DMS153 (cell line): ENCODE results near the gene PLXNB2.

Experiments used
- DNase-seq: peaks from one replicate; lab custom pipeline; 2025; lab: John Stamatoyannopoulos, UW

Gene PLXNB2

DNA sequence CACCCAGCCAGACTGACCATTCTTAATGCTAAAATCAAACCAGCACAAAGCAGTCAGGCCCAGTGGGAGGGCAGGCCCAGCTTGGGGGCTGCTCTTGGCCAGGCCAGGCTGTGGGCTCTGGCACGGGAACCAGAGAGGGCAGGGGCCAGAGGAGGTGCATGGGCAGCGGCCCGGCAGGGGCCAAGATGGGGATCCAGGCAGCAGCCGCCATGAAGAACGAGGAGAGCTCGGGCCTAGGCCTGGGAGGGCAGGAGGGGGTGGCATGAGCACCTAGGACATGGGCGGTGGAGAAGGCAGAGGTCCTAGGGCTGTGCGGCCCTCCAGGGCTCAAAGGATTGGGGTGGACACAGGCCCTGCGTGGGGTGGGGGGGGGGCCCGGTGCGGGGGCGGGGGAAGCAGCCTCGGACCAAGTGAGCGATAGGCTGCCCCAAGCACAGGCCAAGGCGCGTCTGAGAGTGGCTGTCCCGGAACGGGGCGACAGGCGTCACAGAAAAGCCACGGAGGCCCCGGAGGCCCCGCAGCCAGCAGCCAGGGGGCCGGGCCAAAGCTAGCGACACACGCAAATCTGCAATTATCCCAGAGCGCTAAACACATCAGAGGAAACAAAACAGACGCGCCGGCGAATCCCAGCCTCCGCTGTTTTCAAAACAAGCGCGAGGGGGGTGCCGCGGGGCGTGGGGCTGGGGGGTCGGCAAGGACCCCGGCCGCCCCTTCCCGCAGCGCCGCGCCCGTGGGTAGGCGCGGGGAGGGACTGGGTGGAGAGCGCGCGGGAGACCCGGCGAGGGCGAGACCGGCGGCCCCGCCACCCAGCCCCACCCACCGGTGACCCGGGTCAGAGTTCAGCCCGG lies 8.3 kb downstream of the PLXNB2 start:
- no peak for DNase-seq

DNA sequence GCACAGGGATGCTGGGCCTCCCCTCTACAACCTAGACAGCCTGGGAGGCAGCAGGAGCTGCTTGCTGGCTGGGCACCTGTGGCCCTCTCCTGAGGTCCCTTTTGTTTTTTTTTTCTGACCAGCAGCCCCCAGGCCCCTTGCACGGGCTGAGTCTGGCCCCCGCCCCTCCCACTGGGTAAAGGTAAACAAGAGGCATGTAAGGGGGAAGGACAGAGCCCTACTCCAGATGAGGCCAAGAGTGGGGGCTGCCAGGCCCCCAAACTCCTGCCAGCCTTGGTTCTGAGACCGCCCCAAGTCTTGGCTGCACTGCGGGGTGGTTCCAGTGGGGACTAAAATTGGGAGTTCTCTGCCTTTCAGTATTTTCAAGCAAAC lies 9.2 kb downstream of the PLXNB2 start:
- no peak for DNase-seq

DNA sequence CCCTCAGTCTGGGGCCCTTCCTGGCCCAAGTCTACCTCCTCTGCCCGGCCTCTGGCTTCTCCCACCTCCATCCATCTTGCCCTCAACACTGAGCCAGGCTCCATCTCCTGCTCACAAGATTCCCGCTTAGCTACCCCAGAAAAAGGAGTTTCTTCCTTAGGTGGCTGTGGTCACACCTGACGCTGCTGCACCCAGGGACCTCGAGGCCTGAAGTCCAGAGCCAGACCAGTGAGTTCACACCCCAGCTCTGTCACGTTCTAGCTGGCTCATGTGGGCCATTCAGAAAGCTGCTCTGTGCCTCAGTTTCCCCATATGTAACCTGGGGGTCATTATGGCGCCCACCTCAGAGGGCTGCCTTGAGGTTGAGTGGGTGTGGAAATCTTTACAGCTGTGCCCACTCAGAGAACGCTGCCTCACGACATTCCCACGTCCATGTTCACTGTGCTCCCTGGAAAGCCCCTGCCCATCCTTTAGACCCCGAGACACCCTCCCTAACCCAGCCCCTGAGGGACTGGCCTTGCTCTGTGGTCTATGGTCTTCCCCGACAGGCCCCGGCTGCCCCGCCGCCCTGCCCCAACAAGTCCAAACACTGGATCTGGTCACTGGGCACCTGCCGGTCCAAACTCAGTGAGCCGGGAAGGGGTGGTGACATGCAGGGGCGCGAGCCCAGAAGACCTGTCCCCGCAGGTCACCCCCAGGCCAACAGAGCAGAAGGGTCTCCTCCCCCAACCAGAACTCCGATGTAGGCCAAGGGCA lies 9.8 kb downstream of the PLXNB2 start:
- no peak for DNase-seq

DNA sequence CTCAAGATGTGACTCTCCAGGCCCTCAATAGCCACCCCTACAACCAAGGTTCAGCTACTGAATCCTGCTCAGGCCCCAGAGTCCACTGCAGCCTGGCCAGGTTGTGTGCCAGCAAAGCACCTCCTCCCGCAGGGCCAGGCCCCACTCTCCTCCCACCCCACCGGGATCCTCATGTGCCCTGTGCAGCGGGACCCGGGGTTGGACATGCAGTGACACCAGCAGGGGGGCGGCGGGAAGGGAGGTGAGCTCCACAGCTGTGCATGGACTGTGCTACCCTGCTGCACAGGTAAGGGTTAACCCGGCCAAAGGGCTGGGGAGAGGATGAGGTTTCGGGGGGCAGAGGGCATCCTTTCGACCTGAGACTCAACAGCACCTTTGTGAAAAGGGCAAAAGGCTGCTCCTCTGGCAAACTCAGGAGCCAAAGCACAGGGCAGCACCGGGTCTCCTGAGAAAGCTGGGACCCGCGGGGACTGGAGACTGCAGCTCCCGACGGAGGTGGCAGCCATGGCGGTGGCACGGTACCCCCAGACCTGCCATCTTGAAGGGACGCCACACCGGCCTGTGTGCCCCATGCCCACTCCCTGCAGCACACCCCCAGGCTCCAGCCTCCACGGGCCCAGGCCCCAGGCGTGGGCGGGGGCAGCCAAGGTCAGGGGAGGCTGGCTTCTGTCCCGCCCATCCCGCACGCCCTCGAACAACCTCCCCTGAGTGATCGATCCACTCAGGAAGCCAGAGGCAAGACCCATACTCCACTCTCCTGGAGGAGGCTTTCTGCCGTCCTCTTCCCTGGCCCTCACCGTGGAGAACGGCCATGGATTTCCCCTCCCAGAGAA lies 10.6 kb downstream of the PLXNB2 start:
- DNase-seq: no peak

DNA sequence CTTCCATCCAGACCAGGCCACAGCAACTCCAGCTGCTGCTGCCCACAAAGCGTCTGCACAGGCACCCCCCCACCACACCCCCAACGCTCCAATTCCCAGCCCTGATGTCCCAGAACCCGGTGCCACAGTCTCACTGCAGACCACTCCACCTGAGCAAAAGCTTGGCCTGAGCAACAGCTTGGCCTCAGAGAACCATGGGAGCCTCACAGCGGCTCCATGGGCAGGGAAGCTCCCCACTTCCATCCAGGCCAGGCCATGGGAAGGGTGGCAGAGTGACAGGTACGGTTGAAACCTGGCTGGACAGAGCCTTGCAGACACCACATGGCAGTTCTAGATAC lies 13.2 kb downstream of the PLXNB2 start:
- no peak for DNase-seq

DNA sequence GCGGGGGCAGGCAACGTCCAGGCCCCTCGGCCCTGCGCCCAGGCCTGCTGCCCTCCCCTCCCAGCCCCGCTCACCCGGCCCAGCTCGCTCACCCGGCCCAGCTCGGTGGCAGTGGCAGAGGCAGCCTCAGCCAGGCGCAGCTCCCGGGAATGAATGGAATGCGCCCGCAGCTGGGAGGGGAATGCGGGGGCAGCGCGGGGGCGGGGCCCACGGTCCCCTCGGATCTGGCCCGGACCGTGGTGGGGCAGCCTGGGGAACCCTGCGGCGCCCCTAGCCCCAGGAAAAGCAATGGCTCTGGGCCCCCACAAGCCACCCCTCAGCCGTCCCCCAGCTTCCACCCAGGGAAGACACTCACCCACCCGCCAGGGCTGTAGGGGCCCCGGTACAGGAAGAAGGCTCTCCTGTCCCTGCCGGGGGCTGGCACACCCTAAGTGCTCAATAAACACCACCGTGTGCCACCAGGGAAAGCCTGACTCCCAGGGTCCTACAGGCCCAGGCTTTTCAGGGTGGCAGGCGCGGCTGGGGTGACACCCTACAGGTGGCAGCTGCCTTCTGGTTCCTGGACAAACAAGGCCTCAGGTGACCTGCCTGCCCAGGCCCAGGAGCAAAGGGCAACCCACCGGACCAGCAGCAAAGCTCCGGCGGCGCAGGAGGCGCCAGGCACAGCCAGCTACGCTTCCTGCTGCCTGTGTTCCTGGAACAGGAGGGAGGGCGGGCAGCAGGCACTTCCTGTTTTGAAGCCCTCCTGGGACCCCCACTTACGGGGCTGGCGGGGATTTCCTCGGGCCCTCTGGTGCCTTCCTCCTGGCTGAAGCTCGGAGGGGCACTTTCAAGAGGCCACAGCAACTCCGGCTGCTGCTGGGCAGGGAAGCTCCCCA lies 13.8 kb downstream of the PLXNB2 start:
- DNase-seq: peak; percentile 49

DNA sequence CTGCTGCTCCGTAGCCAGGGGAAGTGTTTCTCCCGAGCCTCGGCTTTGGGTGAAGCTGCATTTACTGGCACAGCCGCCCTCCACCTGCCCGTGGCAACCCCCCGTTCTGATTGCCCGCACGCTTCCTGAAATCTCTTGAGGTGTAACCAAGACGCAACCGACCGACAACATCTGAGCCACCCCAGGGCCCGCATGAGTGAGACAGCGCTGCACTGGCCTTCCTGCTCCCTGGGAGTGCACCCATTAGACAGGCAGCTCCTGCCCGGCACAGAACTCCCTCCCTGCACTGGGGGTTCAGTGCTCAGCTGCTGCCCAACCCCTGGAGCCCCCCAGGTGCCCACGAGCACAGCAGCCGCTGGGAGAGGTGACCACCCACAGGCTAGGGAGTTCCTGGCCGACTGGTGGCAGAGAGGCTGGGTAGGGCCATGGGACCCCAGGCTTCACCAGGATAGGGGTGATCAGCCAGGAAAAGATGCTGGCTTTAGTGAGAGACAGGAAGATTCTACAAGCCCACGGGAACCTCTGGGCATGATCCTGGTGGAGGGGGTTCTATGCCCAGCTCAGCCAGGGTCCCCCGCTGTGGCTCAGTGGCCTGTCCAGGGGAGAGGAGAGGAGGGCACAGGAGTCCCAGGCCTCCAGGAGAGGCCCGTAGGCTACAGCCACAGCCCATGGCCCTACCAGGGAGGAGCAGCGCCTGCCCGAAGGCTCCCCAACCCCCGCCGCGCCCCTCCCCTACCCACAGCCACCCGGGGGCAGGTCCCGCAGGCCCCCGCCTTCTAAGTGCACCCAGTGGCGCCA lies 14.6 kb downstream of the PLXNB2 start:
- DNase-seq: no peak

DNA sequence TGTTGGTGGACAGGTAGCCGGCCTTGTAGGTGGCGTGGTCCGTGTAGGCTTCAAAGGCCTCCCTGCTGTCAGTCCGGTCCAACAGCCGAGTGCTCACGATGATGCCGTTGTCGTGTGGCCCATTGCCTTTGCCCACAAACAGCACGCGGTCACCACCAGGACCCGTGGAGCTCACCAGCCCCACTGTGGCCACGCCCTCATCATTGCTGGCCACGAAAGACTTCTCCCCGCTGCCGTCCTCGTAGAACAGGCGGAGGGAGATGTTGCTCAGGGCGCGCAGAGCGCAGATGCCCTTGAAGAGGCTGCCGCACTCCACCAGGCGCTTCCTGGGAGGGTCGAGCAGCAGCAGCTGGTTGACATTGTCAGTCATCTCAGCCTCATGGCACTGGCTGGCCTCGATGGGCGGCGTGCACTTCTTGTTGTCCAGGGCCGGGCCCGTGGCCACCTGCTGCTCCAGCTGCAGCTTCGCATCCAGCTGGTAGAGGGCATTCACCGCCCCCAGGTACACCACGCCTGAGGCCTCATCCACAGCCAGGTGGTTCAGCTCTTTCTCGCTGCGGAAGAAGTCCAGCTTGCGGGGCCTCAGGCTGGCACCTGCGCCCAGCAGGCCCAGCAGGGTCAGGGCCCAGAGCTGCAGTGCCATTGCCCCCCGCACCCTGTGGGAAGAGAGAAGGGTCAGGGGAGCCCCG lies 17.4 kb downstream of the PLXNB2 start:
- DNase-seq: no peak

DNA sequence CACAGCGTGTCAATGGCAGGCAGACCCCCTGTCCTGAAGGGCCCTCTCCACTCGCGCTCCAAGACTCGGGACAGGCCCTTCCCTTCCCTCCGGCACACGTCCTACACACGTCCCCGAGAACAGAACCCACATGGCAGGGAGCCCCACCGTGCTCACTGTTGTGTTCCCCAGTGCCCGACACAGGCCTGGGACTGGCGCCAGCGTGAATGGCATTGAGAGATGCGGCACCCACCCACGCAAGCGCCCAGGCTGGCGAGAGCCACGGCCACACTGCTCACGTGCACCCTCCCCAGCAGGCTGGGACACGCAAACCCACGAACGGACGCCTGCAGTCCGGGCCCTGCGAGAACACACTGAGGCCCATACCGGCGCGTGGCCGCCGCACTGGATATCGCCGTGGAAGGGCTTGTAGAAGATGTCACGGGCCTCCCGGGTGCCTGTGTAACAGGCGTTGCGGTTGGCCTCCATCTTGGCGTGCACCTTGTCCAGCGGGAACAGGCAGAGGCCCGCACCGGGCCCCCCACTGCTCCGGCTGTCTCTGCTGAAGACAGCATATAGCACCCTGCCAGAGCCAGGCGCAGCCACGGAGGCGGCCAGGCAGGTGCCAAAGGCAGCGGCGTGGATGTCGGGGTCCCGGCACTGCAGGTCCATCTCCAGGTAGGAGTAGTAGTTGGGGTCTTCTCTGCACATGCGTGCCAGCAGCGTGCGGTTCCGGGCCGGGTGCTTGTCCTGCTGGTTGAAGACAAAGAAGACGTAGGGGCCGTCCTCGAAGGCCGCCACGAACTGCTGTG lies 18.1 kb downstream of the PLXNB2 start:
- DNase-seq: no peak

DNA sequence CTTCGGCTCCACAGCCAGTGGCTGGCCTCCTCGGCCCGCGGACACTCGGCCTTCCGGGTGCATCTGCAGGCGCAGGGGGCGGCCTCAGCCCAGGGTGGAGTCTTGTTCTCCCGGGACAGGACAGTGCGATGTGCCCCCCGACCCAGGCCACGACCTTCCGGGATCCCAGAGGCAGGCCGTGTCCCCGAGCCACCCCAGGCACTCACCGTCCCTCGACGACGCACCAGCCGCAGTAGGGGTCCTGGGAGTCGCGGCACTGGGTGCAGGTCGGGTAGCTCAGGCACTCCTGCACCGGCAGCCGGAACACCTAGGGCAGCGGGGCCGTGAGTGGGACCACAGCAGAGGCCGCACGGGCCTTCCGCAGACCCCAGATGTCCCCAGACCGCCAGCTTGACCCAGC lies 19.7 kb downstream of the PLXNB2 start:
- no peak for DNase-seq

DNA sequence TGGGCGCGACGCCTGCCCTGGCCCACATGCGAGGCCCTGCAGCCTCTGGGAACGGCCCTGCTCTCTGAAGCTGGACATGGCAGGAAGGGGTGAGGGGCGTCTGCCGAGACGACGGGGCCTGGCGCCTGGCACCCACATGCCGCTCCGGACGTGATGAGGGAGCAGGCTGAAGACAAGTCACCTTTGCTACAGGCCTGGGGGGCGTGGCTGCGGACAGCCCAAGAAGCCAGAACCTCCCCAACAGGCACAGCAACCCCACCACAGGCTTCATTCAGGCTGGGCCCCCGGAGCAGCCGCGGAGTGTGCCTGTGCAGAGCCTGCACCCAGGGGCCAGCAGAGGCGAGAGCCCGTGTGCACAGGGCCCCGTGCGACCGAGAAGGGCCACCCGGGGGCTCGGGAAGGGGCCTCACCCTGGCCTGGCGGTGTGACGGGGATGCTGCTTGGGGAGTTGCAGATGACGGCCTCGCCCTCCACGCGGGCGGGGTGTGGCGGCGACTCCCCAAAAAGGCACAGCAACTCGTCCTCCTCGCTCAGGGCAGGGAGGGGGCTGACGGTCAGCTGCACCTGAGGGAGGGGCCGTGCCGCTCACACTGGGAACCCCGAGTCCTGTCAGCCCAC lies 20.6 kb downstream of the PLXNB2 start:
- DNase-seq: no peak

DNA sequence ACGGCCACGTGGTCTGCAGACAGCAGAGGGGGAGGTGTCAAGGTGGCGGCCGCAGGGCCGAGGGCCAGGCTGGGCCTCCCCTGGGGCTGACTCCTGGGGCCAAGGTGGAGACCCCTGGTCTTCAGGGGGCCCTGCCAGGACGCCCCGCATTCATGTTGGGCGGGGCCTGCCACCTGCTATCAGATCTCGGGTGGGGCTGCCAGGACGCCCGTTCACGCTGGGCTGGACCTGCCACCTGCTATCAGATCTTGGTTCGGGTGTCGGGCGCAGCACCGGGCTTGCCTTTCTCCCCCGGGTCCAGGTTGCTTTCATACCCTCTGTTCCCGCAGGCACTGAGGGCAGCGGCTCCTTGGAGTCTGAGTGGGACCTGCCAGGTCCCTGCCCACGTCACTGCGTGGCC lies 21.2 kb downstream of the PLXNB2 start:
- DNase-seq: no peak

DNA sequence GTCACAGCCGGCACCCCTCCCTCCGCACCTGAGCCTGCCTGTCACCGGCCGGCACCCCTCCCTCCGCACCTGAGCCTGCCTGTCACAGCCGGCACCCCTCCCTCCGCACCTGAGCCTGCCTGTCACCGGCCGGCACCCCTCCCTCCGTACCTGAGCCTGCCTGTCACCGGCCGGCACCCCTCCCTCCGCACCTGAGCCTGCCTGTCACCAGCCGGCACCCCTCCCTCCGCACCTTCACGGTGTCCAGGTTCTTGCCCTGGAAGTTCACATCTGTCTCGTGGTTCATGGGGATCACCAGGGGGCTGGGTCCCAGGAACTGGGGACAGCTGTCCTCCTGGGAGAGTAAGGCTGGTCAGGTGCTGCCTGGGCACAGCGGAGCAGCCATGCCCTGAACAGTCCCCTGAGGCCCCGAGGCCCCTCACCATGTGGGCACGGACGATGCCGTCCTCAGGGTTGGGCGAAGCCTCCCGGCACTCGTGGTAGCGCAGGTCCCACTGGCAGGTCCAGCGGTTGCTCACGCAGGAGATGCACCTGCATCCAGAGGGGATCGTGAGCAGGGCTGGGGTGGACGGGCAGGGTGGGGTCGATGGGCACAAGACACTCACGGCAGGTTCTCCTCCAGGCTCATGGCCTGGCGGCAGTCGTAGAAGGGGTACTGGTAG lies 21.7 kb downstream of the PLXNB2 start:
- no peak for DNase-seq

DNA sequence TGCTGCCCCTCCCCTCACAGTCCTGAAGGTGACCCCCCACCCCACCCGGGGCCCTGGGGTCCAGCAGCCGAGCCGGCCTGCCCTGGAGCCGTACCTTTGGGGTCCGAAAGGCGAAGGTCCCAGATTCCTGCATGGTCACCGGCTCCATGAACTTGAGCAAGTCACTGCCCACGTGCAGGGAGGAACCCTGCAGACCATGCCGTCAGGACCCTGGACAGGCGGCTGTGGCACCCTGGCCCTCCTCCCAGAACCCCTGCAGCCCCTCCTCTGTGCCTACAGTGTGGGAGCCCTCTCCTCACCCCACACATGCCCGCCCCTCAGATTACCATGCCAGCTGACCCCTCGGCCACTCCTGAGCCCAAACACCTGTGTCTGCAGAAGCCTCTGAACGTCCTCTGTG lies 23.0 kb downstream of the PLXNB2 start:
- DNase-seq: no peak

DNA sequence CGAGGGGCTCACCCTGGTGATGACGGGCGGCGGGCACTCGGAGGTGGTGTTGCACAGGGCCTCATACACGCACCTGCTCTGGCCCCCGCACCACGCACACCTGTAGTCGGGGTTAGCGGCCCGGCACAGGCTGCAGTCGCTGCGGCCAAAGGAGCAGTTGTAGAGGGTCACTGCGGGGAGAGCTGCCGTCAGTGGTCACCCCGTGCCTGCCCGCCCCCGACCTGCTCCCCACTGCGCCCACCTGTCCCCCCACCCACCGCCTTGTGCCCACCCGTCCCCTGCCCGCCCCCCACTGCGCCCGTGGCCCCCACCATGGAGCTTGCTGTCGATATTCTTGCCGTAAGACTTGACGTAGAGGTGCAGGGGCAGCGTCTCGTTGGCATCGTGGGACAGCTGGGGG lies 23.6 kb downstream of the PLXNB2 start:
- no peak for DNase-seq

DNA sequence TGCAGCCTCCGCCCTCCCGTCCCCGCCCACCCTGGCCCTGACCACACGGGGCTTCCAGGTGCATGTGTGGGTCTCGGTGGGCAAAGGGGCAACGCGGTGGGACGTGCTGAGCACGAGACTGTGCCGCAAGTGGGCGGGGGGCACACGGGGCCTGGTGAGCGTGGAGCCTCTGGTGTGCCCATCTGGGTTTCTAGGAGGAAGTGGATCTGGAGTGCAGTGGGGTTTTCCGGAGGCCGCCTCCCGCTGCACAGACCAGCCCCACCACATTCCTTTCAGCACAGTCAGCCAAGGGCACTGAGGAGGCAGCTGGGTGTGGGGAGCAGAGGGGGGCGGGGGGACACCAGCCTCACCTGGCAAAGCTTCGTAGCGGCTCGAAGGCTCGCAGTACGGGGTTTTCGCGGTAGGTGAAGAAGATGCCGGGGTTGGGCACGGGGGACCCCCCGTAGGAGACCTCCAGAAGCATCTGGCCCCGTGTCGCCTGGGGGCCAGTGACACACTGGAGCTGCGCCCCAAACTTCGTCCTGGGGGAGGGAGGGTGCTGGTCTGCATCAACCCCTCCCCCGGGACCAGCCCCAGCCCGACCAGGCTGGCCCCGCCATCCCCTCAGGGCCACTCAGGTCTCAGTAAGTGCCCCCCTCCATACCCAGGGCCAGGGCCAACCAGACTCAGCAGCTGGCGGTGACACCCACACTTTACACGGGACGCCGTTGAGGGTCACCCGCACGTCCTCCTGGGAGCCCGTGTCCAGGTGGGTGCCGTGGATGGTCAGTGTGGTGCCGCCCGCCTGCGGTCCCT lies 24.9 kb downstream of the PLXNB2 start:
- no peak for DNase-seq

DNA sequence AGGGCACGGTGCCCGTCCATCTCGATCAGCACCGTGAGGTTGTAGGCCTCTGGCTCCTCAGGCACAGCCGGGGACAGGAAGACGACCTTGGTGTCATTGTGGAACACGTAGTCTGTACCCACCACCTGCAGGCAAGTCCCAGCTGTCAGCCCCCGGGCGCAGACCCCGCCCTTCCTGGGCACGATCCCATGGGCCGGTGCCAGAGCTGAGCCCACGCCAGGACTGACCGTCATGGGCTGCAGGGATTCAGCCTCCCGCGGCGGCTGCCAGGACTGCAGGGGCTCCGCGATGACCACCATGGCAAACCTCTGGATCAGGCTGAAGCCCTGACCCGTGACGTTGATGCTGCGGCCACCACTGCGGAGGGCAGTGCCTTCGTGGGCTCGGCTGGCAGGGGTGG lies 25.5 kb downstream of the PLXNB2 start:
- DNase-seq: no peak

DNA sequence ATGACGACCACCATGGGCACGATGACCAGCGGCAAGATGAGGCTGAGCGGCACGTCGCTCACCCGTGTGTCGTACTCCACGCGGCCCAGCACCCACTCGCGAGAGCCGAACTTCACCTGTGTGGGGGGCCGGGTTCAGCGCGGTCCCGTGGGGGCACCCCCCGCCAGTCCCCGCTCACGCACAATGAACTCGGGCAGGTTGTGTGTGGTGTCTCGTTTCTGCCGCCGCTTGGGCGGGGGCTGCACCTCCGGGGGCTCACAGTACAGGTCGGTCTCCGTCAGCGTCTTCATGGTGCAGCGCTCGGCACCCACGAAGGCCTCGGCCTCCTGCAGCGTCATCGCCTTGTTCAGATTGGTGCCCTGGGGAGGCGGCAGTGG lies 26.1 kb downstream of the PLXNB2 start:
- DNase-seq: no peak
